SU-DHL-6 (cell line): Measurements from ENCODE around the gene PSME4.

Experiments
- H2AFZ ChIP-seq: fragments of 200-600 bp; sonication (generic); 2 replicates; pipeline ENCODE4 v1.6.1; 2014; ENCODE audit warnings: low read depth, mild to moderate bottlenecking, moderate library complexity, mixed read lengths, antibody characterized with exemption, low read length; ENCODE audit not compliant: severe bottlenecking
- H3F3A ChIP-seq: fragments of 200-600 bp; shearing (Covaris generic); 2 replicates; pipeline ENCODE4 v1.6.0; 2016; ENCODE audit warnings: antibody characterized with exemption, mild to moderate bottlenecking; ENCODE audit not compliant: insufficient read depth
- H3K27ac ChIP-seq: fragments of 200-600 bp; sonication (generic); 2 replicates; pipeline ENCODE4 v1.5.1; 2016; ENCODE audit warnings: low read depth, mild to moderate bottlenecking, low read length, moderate library complexity, mixed read lengths
- H3K27me3 ChIP-seq: fragments of 200-600 bp; sonication (generic), shearing (Covaris generic); 2 replicates; pipeline ENCODE4 v1.6.0; 2014; ENCODE audit warnings: mild to moderate bottlenecking, low read length
- H3K36me3 ChIP-seq: fragments of 200-600 bp; sonication (generic); 2 replicates; pipeline ENCODE4 v1.6.1; 2014; ENCODE audit warnings: mild to moderate bottlenecking, low read length, mixed read lengths
- H3K4me2 ChIP-seq: fragments of 300-600, 200-600 bp; shearing (Covaris generic), sonication (generic); 2 replicates; pipeline ENCODE4 v1.6.0; 2014; ENCODE audit warnings: low read length, low read depth, mild to moderate bottlenecking; ENCODE audit not compliant: poor library complexity, severe bottlenecking
- H3K4me3 ChIP-seq: fragments of 200-600 bp; sonication (generic); 2 replicates; pipeline ENCODE4 v1.5.1; 2014; ENCODE audit warnings: antibody characterized with exemption, low read length, mild to moderate bottlenecking, mixed read lengths; ENCODE audit not compliant: insufficient read depth, poor library complexity, severe bottlenecking
- H3K79me2 ChIP-seq: fragments of 200-600 bp; sonication (generic); 2 replicates; pipeline ENCODE4 v1.6.1; 2014; ENCODE audit warnings: mild to moderate bottlenecking, low read length, moderate library complexity; ENCODE audit not compliant: insufficient read depth
- H3K9ac ChIP-seq: fragments of 200-600 bp; sonication (generic); 2 replicates; pipeline ENCODE4 v1.7.0; 2014; ENCODE audit warnings: mild to moderate bottlenecking, low read length
- H3K9me2 ChIP-seq: fragments of 200-600 bp; sonication (generic); replicated peaks from 2 replicates; pipeline ENCODE4 v1.6.1; 2014; ENCODE audit warnings: low read length; ENCODE audit not compliant: insufficient read depth
- H3K9me3 ChIP-seq: fragments of 200-600 bp; sonication (generic); 2 replicates; pipeline ENCODE4 v1.6.1; 2014; ENCODE audit warnings: low read length, mixed read lengths; ENCODE audit not compliant: insufficient read depth
- H4K20me1 ChIP-seq: fragments of 200-600 bp; sonication (generic); 2 replicates; pipeline ENCODE4 v1.6.1; 2014; ENCODE audit warnings: low read depth, mild to moderate bottlenecking, antibody characterized with exemption, low read length, moderate library complexity, mixed read lengths
- EZH2phosphoT487 ChIP-seq: fragments of 200-600 bp; sonication (generic), shearing (Covaris generic); conservative IDR thresholded peaks from 2 replicates; pipeline ENCODE4 v1.6.1; 2018; ENCODE audit warnings: mild to moderate bottlenecking, antibody characterized with exemption, low read length, moderate library complexity, mixed read lengths
- TF ChIP-seq, protein P1 (sequence below): fragments of 200-600 bp; sonication (generic); IDR thresholded peaks from one replicate; pipeline ENCODE4 v1.5.1; 2017; ENCODE audit warnings: antibody characterized with exemption, mild to moderate bottlenecking, low read length, moderate library complexity; ENCODE audit not compliant: insufficient read depth, poor library complexity, severe bottlenecking

Gene PSME4

DNA sequence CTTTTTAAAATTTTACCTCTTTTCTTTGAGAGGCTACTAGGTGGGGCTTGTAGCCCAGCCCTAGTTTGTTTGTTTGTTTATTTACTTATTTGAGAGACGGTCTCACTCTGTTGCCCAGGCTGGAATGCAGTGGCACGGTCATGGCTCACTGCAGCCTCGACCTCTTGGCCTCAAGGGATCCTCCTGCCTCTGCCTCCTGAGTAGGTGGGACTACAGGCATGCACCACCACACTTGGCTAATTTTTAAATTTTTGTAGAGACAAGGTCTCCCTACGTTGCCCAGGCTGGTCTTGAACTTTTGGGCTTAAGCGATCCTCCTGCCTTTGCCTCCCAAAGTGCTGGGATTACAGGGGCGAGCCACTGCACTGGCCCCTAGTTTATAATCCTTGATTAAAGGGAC lies 149.0 kb downstream of the PSME4 start:
- no peak for TF ChIP-seq EZH2phosphoT487
- TF ChIP-seq, protein P1, sequence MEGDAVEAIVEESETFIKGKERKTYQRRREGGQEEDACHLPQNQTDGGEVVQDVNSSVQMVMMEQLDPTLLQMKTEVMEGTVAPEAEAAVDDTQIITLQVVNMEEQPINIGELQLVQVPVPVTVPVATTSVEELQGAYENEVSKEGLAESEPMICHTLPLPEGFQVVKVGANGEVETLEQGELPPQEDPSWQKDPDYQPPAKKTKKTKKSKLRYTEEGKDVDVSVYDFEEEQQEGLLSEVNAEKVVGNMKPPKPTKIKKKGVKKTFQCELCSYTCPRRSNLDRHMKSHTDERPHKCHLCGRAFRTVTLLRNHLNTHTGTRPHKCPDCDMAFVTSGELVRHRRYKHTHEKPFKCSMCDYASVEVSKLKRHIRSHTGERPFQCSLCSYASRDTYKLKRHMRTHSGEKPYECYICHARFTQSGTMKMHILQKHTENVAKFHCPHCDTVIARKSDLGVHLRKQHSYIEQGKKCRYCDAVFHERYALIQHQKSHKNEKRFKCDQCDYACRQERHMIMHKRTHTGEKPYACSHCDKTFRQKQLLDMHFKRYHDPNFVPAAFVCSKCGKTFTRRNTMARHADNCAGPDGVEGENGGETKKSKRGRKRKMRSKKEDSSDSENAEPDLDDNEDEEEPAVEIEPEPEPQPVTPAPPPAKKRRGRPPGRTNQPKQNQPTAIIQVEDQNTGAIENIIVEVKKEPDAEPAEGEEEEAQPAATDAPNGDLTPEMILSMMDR, result no peak
- no peaks in the 10 kb centered on the region for H3F3A ChIP-seq
- no peak overlapping the region for H2AFZ ChIP-seq
- H3K4me2 ChIP-seq, result no peak overlapping the region
- H3K4me3 ChIP-seq, result no peak overlapping the region
- H3K36me3 ChIP-seq, result peaks cover 8% of the 10 kb centered on the region; the same call in 1 of the 2 replicates
- H3K9me3 ChIP-seq, result no peaks in the 10 kb centered on the region
- no peaks in the 10 kb centered on the region for H3K27me3 ChIP-seq
- H3K9me2 ChIP-seq, result no peaks in the 10 kb centered on the region
- no peaks in the 10 kb centered on the region for H3K79me2 ChIP-seq
- H3K27ac ChIP-seq, result no peak overlapping the region
- no peaks in the 10 kb centered on the region for H4K20me1 ChIP-seq
- H3K9ac ChIP-seq, result no peak overlapping the region

DNA sequence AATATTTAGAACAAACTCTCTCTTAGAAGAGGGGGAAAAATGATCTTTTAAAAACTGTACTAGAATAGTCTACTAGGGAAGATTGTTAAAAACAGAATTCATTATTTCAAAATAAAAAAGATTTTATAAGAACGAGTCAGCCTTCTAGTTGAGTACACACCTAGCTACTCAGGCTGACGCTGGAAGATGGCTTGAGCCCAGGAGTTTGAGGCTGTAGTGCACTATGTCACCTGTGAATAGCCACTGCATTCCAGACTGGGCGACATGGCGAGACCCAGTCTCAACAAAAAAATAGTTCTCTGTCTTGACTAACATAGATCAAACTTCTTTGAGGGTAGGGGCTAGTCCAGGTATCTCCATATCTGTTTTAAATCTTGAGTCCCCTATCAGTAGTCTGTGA lies 150.1 kb downstream of the PSME4 start:
- H3K27ac ChIP-seq, result no peak overlapping the region
- TF ChIP-seq, protein P1, result no peak
- no peak for TF ChIP-seq EZH2phosphoT487
- no peaks in the 10 kb centered on the region for H3K27me3 ChIP-seq
- no peaks in the 10 kb centered on the region for H3K79me2 ChIP-seq
- no peaks in the 10 kb centered on the region for H4K20me1 ChIP-seq
- peaks cover 8% of the 10 kb centered on the region; the same call in 1 of the 2 replicates for H3K36me3 ChIP-seq
- no peaks in the 10 kb centered on the region for H3K9me2 ChIP-seq
- H2AFZ ChIP-seq, result no peak overlapping the region
- H3K9me3 ChIP-seq, result no peaks in the 10 kb centered on the region
- no peak overlapping the region for H3K4me3 ChIP-seq
- no peaks in the 10 kb centered on the region for H3F3A ChIP-seq
- H3K9ac ChIP-seq, result no peak overlapping the region
- H3K4me2 ChIP-seq, result no peak overlapping the region

DNA sequence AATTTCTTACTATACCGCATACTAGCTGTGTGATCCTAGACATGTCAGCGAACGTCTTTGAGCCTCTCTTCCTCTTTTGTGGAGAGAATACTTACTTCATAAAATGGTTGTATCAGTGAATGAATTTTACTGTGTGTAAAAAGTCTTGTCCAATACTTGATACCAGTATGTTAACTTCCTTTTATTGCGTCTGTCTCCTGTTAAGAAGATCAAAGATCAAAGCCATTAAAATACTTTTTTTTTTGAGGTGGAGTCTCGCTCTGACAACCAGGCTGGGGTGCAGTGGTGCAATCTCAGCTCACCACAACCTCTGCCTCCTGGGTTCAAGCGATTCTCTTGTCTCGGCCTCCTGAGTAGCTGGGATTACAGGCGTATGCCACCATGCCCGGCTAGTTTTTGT lies 150.7 kb downstream of the PSME4 start:
- H3F3A ChIP-seq, result no peaks in the 10 kb centered on the region
- no peaks in the 10 kb centered on the region for H4K20me1 ChIP-seq
- H3K9me3 ChIP-seq, result no peaks in the 10 kb centered on the region
- no peak overlapping the region for H2AFZ ChIP-seq
- H3K9me2 ChIP-seq, result no peaks in the 10 kb centered on the region
- no peaks in the 10 kb centered on the region for H3K79me2 ChIP-seq
- no peak overlapping the region for H3K4me3 ChIP-seq
- H3K9ac ChIP-seq, result no peak overlapping the region
- no peak overlapping the region for H3K27ac ChIP-seq
- no peak for TF ChIP-seq EZH2phosphoT487
- TF ChIP-seq, protein P1, result no peak
- no peaks in the 10 kb centered on the region for H3K27me3 ChIP-seq
- H3K36me3 ChIP-seq, result peaks cover 14% of the 10 kb centered on the region; the same call in 1 of the 2 replicates
- H3K4me2 ChIP-seq, result no peak overlapping the region
